NB4 (cell line): ENCODE data around the gene FAS.

Experiments
- DNase-seq: peaks from one replicate; pipeline ENCODE4 v3.0.0; 2010; ENCODE audit warnings: low read depth
- H3K4me3 ChIP-seq: one replicate; pipeline ENCODE4 v1.5.1; 2011; ENCODE audit warnings: mild to moderate bottlenecking, low read depth, low read length, moderate library complexity
- CTCF ChIP-seq: IDR thresholded peaks from one replicate; pipeline ENCODE4 v1.5.1; 2012; ENCODE audit warnings: low read depth, low read length
- MAX ChIP-seq: IDR thresholded peaks from 2 replicates; pipeline ENCODE4 v1.6.1; 2011; ENCODE audit warnings: low read depth, low read length
- MYC ChIP-seq: IDR thresholded peaks from 2 replicates; pipeline ENCODE4 v1.6.1; 2011; ENCODE audit warnings: low read depth, low read length
- POLR2A ChIP-seq: IDR thresholded peaks from 2 replicates; pipeline ENCODE4 v1.6.1; 2011; ENCODE audit warnings: mild to moderate bottlenecking; ENCODE audit not compliant: insufficient read length; ENCODE audit errors: extremely low read depth

The FAS gene

GRCh38 chr10:89062861-89063260, 72.3 kb downstream of the FAS start:
- H3K4me3 ChIP-seq: no peak overlapping the region
- TF ChIP-seq CTCF: no peak
- TF ChIP-seq POLR2A: no peak
- no peak for TF ChIP-seq MAX
- TF ChIP-seq MYC: no peak
- DNase-seq: no peak

GRCh38 chr10:89063465-89063864, 72.9 kb downstream of the FAS start:
- no peak for DNase-seq
- TF ChIP-seq MYC (no peak), MAX (no peak), POLR2A (no peak), CTCF (no peak)
- H3K4me3 ChIP-seq: no peak overlapping the region

GRCh38 chr10:89064748-89065147, 74.2 kb downstream of the FAS start:
- no peak for DNase-seq
- TF ChIP-seq CTCF: no peak
- TF ChIP-seq MAX: no peak
- TF ChIP-seq POLR2A: no peak
- no peak for TF ChIP-seq MYC
- H3K4me3 ChIP-seq: no peak overlapping the region
